GM19238 (cell line): ENCODE results near the gene EMP1.

Source experiments
- DNase-seq: peaks from one replicate; pipeline ENCODE4 v3.0.0; 2011; ENCODE audit warnings: low spot score; ENCODE audit not compliant: insufficient read length

Gene EMP1

GRCh38 chr12:13197526-13198143 is 1.1 kb downstream of the EMP1 start:
- DNase-seq = no peak

GRCh38 chr12:13198241-13198640 is 1.7 kb downstream of the EMP1 start:
- DNase-seq = no peak

GRCh38 chr12:13198876-13199275 is 2.4 kb downstream of the EMP1 start:
- DNase-seq = no peak

GRCh38 chr12:13199592-13199991 is 3.1 kb downstream of the EMP1 start:
- no peak for DNase-seq

- DNase-seq = no peak
Observed at GRCh38 chr12:13200841-13201240, 4.3 kb downstream of the EMP1 start.

GRCh38 chr12:13203034-13203922 is 6.8 kb downstream of the EMP1 start:
- no peak for DNase-seq

GRCh38 chr12:13204428-13204827 is 7.9 kb downstream of the EMP1 start:
- DNase-seq = no peak

GRCh38 chr12:13205809-13206559 is 9.5 kb downstream of the EMP1 start:
- DNase-seq = no peak

- DNase-seq = no peak
Observed at GRCh38 chr12:13206560-13206897, 10.0 kb downstream of the EMP1 start.

- DNase-seq = no peak
Observed at GRCh38 chr12:13208533-13209435, 12.3 kb downstream of the EMP1 start.

GRCh38 chr12:13209436-13210235 is 13.1 kb downstream of the EMP1 start:
- no peak for DNase-seq

GRCh38 chr12:13210236-13211190 is 14.0 kb downstream of the EMP1 start:
- DNase-seq = no peak

- DNase-seq = no peak
Observed at GRCh38 chr12:13211191-13211858, 14.8 kb downstream of the EMP1 start.

GRCh38 chr12:13211859-13212664 is 15.5 kb downstream of the EMP1 start:
- DNase-seq = peak; percentile 37

- DNase-seq = no peak
Observed at GRCh38 chr12:13215056-13215455, 18.5 kb downstream of the EMP1 start.

GRCh38 chr12:13218641-13219040 is 22.1 kb downstream of the EMP1 start:
- no peak for DNase-seq

GRCh38 chr12:13219320-13219719 is 22.8 kb downstream of the EMP1 start:
- DNase-seq = no peak

GRCh38 chr12:13220838-13221237 is 24.3 kb downstream of the EMP1 start:
- no peak for DNase-seq
